ENCODE measurements around the gene PHEX.
A peak's percentile ranks its signal among the peaks of the same experiment; 100 is the strongest.
"Not testable (repeated sequence)": the region's sequence is repeated elsewhere in the genome, so short reads cannot be mapped to it uniquely, and the experiment has no call there.

Gene PHEX

DNA sequence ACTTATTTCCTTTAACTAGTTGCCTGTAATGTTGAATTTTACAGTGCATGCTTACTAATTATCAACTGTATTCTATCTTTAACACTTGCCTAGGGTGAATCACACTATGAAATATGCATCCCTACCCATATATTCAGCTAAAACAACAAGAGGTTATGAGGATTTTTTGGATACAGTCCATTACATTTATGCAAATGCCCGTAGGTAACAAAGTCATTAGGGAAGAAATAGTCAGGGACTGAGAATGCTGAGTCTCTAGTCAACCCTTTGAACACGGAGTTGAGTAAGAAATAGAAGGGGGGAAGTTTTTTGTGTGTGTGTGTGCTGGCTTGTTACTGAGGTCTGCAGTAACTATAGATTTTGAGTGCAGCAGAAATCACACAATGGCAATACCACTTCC lies 214.5 kb downstream of the PHEX start:
- no peak for DNase-seq (ENCODE audit: low spot score)

DNA sequence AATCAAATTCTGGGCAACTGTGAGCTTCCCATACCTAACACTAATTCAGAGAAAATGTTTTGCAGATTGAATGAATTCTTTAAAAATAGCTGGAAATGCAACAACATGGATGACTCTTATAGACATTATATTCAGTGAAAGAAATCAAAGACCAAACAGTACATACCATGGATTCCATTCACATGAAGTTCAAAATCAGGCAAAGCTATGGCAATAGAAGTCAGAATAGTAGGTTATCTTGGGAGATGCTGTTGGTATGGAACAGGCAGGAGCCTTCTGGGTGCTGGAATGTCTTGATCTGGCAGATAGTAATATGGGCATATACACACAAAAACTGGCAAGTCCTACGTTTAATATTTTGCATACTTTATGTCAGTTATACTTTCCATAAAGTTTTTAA lies 215.0 kb downstream of the PHEX start:
- no peak for DNase-seq (ENCODE audit: low spot score)

DNA sequence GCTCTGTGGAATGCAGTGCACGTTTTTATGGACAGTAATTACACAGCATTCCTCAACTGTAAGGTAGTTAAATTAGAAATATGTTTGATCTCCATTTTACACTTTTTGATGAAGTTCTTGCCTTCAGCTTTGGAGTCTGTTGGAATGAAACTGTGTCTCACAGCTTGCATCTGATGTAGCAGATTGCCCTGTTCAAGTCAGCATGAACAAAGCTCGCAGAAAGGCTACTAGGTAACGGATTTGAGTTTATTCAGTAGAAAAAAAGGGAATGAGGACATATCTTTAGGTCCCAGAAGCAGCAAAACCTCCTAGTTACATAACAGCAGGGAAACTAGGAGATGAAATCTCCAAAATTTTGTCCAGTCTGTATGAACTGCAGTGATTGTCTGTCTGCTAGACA lies 216.3 kb downstream of the PHEX start:
- DNase-seq (ENCODE audit: low spot score): no peak

DNA sequence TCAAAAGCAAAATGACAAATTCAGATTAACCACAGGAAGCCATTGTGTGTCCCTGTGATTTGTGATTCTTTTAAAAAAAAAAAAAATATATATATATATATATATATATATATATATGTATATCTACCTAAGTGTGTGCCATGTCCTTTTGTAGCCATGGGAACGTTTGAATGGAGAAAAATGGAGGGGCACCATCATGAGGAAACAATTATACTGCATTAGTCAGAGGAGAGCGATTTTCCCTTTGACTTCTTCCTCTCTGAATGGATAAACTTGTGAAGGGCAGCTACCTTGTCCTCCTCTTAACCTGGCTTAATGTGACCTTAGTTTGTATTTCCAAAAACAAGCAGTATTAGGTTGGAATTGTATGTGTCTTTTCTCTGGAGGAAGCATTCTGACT lies 217.2 kb downstream of the PHEX start:
- no peak for DNase-seq (ENCODE audit: low spot score)

DNA sequence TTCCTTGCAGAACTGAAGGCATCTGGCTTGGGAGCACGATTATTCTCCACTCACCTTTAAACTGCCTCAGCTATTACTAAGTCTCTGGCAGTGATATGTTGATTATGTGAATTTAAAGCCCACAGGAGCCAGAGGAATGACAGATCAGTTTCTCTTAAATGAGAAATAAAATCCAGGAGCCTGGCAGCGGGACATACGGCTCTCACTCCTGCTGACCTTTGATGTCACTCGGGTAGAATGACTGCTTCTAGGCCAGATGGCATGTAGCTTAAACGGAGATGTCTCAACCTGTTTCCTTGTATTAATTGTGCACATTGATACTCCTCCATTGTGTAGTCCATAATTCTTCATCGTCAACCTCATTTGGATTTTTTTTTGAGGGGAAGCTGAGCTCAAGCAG lies 236.6 kb downstream of the PHEX start:
- no peak for DNase-seq (ENCODE audit: low spot score)

DNA sequence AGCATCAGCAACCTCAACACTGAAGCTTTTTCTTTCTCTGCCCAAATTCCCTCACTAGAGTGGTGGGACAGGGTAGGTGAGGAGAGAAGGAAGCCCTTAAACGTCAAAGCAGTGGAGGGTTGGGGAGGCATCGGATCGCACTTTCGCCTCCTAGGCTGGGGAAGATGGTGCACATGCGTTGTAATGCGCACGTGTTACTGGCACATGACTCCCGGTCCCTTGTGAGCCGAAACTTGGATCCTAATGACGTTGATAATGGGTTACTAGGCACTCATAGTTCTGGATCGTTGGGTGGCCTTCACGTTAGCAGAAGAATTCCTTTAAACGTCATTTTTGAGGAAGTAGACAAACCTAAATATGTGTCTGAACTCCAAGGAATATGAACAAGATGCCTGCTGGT lies 240.5 kb downstream of the PHEX start, which contains the start of gene CBLL2:
Gene CBLL2 (plus strand): TSS at position 301 of the 400 bp plus-strand sequence. CDS start 79 bp downstream, at position 380.
- no peak for DNase-seq (ENCODE audit: low spot score)

DNA sequence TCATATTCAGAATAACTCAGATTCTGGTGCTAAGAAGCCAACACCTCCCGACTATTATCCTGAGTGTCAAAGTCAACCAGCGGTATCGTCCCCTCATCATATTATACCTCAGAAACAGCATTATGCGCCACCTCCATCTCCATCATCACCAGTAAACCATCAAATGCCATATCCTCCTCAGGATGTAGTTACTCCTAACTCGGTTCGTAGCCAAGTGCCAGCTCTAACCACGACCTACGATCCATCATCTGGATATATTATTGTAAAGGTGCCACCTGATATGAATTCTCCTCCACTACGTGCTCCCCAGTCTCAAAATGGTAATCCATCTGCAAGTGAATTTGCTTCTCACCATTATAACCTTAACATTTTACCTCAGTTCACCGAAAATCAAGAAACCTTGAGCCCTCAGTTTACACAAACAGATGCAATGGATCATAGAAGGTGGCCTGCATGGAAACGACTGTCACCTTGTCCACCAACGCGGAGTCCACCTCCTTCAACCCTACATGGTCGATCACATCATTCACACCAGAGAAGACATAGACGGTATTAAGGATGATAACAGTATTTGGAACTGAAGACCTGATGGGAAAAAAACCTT lies 241.7 kb downstream of the PHEX start:
- no peak for DNase-seq (ENCODE audit: low spot score)

DNA sequence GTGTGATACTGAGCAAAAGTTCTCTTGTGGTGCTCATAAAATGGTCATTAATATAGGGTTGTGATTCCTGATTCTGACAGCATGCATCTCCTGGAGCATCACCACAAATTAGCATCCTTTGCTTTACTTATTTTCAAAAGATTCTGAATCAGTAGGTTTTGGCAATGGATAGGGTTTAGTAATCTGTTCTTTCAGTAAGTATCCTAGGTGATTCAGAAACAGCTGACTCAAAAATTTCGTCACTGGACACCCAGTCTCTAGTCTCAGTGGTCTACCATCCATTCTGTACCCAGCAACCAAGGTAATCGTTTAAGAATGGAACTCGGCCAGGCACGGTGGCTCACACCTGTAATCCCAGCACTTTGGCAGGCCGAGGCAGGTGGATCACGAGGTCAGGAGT lies 244.7 kb downstream of the PHEX start:
- DNase-seq (ENCODE audit: low spot score): no peak

DNA sequence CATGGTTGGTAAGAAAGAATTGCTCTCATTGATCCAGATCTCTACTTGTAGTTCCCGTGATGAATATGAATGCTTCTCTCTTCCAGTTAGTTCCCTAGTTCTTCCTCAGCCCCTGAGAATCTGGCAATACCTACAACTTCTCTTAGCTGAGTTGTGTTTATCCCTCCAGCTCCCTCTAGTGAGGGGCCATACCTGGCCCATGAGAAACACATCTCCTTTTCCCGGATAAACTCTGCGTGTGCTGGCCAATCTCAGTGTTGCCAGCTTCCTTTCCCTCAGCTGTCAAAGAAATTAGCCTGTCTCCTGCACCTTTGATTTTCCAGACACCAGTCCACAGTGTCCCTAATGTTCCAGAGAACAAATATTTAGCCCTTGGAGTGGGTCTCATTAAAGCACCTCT lies 246.2 kb downstream of the PHEX start:
- peak; percentile 2 for DNase-seq (ENCODE audit: low spot score)

DNA sequence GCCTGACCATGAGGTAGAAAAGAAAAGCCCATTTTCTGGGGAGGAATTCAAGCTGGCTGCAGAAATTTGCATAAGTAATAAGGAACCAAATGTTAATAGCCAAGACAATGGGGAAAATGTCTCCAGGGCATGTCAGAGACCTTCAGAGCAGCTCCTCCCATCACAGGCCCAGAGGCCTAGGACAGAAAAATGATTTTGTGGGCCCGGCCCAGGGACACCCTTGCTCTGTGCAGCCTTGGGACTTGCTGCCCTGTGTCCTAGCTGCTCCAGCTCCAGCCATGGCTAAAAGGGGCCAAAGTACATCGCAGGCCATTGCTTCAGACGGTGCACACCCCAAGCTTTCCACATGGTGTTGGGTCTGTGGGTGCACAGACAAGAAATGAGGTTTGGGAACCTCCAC lies 257.1 kb downstream of the PHEX start:
- DNase-seq (ENCODE audit: low spot score): not testable (repeated sequence)

DNA sequence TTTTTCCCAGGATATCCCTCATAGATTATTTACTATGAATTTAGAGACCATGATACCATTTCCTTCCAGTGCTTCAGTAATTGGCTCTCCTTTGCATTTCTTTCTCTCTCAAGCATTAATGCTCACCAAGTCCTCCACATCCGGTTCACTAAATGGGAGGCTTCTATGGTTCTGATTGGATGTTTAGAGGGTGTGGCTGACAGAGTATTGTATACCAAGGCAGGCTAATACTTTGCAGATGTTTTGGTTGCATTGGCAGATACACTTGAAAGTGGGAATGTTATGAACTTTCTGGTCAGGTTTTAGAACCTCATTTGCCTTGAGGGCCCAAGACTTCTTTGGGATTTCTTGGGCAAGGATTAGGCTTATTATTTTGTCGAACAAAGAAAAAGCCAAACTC lies 264.7 kb downstream of the PHEX start:
- no peak for DNase-seq (ENCODE audit: low spot score)

DNA sequence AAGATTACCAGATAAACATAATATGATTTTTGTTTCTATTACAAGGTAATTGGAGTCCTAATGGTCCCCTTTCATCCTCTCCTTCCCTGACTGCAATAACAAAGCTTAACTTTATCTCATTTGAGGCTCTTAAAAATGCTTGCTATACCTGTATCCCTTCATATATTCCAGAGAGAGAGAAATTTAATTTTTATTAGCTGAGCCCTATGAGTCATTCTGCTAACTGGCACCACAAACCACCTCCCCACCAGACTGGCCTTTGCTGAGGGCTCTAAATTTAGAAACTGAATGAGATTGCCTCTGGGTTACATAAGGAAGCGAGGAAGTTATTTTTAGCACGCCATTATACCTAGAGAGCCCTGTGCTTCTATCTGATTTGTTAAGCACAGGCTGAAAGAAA lies 268.0 kb downstream of the PHEX start:
- DNase-seq (ENCODE audit: low spot score): peak; percentile 58
